Subcutaneous adipose tissue (tissue), 4 donors: ENCODE measurements around the gene HJV. TPM values are rescaled to one million over a fixed set of nuclear protein-coding genes. Genes with fewer than 3 reads are reported as not detected.

ENCODE experiments used
- total RNA-seq, 4 donors: library from RNA; depleted of rRNA; stranded (reverse); fragments of >200 nt; gene quantifications; one replicate each; pipeline ENCODE4 v1.1.0, GENCODE V29; 2016
- TF ChIP-seq, protein P1 (sequence below): fragments of 450-650 bp; IDR thresholded peaks from one replicate; pipeline ENCODE4 v1.5.1; 2016; ENCODE audit warnings: low read depth, mild to moderate bottlenecking, control low read depth, antibody characterized with exemption, moderate library complexity

The HJV gene
- total RNA-seq, 4 donors from 2014 or later: not detected

DNA sequence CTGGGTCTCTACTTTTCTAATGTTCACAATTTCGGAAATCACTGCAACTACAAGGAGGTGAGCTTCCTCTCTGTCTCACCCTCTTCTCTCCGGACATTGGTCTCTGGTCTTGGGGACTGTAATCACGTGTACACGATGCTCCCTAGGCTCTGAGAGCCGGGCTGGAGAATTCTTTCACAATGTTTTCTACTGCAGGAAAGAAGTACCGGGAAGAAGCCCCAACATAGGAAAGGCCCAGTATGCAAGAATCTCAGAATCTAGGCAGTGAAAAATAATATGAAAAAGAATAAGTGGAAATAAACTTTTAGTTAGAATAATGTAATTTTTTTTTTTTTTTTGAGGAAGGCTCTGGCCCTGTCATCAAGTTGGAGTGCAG, 13.5 kb upstream of the HJV start:
- TF ChIP-seq, protein P1, sequence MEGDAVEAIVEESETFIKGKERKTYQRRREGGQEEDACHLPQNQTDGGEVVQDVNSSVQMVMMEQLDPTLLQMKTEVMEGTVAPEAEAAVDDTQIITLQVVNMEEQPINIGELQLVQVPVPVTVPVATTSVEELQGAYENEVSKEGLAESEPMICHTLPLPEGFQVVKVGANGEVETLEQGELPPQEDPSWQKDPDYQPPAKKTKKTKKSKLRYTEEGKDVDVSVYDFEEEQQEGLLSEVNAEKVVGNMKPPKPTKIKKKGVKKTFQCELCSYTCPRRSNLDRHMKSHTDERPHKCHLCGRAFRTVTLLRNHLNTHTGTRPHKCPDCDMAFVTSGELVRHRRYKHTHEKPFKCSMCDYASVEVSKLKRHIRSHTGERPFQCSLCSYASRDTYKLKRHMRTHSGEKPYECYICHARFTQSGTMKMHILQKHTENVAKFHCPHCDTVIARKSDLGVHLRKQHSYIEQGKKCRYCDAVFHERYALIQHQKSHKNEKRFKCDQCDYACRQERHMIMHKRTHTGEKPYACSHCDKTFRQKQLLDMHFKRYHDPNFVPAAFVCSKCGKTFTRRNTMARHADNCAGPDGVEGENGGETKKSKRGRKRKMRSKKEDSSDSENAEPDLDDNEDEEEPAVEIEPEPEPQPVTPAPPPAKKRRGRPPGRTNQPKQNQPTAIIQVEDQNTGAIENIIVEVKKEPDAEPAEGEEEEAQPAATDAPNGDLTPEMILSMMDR: no peak

DNA sequence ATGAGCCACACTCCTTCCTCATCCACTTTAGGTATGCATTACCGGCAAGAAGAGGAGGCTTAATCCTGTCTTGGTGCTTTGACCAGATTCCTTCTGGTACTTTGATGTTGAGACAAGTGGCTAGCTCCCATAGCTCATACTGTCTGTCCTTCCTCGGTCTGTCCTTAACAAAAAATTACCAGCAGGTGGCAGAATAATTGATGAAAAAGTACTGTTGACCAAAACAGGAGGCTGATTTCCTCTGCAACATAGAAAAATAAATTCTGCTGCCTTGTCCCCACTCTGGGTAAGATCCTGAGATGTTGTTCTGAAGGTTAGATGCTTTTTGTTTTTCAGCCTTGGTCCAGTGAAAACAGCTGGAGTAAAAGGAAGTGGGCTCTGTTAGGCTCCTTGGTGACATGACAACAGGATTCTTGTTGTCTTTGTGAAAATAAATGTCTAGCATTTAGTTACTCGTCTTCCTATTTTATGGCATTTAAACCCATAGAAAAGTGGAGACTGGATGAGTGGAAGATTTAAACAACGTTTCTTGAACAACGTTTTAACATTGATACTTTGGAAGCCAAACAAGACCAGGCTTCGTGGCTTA, 11.2 kb upstream of the HJV start:
- TF ChIP-seq, protein P1: no peak

DNA sequence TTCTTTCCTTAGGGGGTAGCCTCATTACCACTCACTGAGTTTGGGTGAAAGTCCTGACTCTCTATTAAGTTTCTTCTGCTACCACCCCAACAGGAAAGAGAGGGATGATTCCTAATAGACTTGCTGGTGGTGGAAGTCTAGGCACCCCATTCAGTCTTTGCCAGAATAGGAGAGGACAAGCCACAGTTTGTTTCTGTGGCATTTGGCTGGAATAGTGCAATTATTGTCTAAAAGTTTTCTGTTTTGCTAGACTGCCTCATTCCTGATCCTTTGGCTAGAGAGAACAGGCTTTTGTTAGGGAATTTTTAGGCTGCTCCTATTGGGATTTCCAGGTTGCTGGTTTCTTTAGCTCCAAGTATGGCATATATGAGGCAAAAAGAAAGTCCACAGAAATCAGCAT, 9.9 kb upstream of the HJV start:
- TF ChIP-seq, protein P1: no peak

DNA sequence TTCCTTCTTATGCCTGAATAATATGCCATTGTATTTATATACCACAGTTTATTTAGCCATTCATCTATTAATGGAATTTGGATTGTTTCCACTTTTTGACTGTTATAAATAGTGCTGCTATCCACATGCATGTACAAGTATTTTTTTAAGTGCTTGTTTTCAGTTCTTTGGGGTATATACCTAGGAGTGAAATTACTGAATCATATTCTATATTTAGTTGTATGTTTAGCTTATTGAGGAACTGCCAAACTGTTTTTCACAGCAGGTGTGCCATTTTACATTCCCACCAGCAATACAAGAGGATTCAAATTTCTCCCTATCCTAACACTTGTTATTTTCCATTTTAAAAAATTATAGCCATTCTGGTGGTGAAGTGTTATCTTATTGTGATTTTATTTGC, 7.6 kb upstream of the HJV start:
- TF ChIP-seq, protein P1: no peak

DNA sequence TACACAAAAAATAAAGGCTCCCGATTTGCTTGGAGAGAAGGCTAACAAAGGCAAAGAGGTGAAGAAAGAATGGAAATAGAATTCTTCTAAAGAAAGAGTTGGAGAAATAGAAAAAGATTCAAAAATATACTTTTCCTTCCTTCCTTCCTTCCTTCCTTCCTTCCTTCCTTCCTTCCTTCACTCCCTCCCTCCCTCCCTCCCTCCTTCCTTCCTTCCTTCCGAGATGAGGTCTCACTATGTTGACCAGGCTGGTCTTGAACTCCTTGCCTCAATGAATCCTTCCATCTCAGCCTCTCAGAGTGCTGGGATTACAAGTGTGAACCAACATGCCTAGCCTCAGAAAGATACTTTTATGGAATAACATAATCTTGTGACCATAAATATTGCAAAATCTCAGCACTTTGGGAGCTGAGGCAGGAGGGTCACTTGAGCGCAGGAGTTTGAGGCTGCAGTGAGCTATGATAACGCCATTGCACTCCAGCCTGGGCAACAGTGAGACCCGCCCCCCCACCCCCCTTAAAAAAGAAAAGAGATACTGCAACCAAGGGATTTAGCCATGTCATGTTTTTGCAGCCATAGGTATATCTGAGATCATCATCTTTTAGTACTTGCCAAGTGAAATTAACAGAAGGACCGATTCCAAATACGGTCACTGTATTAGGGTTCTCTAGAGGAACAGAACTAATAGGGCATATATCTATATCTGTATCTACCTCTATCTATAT, 1.0 kb upstream of the HJV start:
- TF ChIP-seq, protein P1: no peak

DNA sequence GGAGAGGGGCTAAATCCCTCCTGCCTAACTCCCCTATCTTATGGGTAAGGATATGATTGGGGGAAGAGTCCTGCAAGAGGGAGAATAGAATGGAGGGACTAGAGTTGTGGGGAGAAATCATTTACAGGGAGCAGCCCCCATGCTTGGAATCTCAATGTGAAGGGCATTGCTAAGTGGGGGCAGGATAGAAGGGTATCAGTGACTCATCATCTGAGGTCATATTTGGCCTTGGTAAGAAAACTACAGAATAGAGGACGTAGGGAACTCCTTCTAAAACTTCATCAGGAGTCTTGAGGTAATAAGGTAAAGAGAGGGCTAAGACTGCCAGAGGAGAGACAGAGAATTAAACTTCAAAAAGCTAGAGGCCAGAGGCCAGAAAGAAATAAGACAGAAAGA, 487 bp downstream of the HJV start:
- TF ChIP-seq, protein P1: no peak

DNA sequence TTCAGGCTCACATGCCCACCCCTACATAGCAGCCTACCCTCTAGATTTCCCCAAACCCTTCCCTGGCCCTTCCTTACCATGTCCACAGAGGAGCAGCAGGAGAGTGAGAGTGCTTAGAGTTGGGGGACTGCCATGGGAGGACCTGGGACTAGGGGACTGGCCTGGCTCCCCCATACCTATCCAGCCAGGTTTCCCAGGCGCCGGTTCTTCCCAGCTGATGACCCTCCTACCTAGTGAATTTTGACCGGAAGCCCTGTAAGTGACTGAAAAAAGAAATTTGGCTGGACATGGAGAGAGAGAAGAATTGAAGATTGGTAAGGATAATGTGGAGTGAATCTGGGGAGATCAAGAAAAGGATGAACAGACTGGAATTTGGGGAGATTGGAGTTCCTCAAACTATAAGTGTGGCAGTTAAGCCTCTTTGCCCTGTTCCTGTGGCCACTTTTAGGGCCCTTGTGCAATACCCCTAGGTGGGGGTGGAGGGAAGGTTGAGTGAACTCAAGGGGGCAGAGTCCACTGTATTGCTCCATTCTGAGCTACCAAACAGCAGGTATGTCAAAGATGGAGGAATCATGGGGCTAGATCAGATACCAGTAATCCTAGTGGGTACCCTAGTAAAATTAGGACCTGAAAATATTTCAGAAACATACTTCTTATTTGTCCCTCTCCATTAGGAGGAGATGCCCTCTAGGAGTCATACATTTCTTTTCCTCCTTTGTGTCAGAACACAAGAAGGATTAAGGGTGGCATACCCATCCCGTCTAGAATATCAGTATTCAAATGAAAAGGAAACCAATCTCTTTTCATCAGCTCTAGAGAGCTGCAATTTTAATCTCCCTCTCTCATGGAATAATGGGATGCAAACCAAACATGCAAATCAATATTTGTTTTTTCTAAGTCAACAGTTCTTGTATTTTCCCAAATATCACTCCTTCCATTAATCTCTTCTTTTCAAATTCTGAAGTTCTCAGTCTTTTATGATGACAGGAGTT, 1.2 kb downstream of the HJV start:
- TF ChIP-seq, protein P1: no peak
